GDM1 (cell line): ENCODE measurements around the gene SLC41A1.

Experiments
- DNase-seq: peaks from one replicate; lab custom pipeline; 2025; lab: John Stamatoyannopoulos, UW

Gene SLC41A1

DNA sequence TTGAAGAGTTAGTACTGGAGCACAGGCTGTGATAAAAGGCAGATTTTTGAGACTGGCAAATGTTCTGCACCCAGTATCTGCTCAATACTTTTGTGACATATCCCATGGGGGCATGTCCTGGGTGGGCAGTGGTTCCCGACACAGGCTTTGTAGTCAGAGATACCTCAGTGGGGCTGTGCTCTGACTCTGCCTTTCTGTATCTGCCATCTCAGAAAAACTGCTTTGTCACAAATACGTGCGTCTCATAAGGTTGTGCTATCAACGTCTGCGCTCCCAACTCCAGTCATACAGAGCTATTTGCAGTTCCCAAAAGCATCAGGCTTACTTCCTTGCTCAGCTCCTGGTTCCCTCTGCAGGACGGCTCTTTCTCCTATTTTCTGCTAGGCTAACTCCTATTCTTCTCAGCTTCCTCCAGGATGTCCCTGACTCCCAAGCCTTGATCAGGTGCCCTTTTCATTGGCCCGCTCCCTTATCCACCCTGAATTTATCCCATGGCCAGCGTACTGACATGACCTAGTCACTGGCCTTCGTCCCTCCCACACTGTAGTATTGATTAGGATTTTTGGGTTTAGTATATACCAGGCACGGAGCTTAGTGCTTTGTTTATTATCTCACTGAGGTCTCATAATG, 25.6 kb downstream of the SLC41A1 start:
- no peak for DNase-seq

DNA sequence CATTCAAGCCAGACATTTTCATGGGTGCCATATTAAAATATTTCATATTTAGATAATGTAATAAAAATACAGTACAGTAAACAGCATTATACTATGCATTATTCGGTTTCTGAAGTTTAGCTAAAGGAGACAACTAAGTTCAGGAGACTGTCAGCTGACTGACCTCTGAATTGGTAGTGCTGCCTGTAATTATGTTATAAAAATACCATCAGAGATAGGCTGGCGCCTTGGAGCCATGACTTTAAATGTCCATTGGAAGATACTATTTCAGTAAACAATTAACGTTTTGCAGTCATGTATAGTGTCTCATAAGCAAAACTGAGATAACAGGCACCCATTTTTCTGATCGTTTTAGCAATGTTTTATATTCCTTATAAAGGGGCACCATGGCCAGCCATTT, 26.4 kb downstream of the SLC41A1 start:
- DNase-seq, result no peak

GRCh38 chr1:205785446-205785845, 27.6 kb downstream of the SLC41A1 start:
- no peak for DNase-seq

- DNase-seq, result no peak
Observed at GRCh38 chr1:205783904-205784303, 29.1 kb downstream of the SLC41A1 start.

GRCh38 chr1:205783433-205783795, 29.6 kb downstream of the SLC41A1 start:
- no peak for DNase-seq

- DNase-seq, result no peak
Observed at GRCh38 chr1:205782627-205783432, 30.2 kb downstream of the SLC41A1 start.

DNA sequence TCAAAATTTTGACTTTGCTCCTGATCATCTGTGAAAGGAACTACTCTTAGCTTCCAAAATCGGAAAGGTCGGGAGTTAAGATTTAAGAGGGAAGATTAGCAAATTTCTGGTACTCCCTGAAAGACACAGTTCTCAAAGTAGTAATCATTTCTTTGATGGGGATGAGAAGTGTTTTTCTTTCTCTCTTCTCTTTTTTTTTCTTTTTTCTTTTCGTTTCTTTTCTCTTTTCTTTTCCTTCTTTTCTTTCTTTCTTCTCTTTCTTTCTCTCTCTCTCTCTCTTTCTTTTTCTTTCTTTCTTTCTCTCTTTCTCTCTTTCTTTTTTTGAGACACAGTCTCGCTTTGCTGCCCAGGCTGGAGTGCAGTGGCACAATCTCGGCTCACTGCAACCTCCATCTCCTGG, 32.7 kb downstream of the SLC41A1 start:
- DNase-seq, result no peak

DNA sequence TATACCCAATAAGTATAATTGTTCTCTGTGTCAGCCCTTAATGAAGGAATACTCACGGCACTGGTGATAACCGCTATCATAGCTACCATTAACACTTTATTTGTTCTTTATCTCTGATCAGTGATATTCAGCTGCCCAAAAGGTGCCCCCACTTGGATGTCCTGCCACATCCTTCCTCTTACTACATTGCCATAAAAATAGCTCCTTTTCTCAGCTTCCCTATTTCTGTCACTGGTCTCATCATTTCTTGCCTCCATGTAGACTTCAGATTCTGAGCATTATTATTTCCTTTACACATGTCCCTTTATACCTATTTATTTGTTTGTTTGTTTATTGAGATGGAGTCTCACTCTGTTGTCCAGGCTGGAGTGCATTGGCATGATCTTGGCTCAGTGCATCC, 35.0 kb downstream of the SLC41A1 start:
- DNase-seq, result peak; percentile 43

DNA sequence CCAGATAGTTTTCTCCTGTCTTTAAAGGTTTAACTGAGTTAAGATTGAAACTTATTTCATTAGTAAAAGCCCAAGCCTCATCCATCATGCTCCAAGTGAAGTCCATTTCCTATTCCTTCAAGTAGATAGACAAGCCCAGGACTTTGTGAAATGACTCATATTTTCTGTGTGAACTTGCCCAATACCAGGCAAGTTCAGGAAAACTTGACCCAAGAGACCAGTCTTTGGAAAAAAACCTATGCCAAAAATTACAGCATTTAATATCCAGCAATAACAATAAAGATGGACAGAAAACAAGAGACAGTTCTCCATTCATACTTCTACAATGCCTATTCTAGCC, 37.3 kb downstream of the SLC41A1 start:
- DNase-seq, result no peak

DNA sequence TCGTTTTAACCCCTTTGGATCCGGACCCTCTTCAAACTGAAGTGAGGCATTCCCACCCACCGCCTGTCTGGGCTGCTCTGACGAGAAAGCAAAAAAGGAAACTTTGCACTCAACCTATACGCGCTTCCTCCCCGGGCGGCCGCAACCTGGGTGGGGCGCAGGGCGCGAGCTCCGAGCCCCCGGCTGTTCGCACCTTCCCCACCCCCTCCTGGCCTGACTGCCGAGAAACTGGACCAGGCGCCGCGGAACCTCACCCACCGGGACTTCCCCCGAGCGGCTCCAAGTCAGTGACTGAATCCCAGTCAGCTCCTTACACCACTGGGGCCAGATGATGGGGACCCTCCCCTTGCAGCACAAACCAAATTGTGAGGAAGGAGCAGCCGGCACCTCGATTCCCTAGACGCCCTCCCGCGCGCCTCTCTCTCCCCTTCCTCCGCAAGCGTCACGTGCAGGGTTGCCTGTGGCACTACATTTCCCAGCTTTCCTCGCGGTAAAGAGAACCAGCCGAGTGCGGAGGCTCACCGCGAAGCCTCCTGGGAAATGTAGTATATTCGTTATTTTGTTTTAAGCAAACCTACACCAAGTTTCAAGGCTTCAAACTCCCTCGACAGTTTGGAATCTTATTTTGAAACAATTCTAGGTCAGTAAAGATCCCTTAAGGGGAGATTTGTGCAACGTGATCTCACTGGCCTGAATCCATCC, 37.8 kb downstream of the SLC41A1 start, which contains the start of gene RAB29:
Gene RAB29 (minus strand): TSS at position 468 of the 702 bp plus-strand sequence. CDS start 526 bp downstream, outside the sequence.
- DNase-seq, result peak; percentile 70

- no peak for DNase-seq
Observed at GRCh38 chr1:205774198-205775014, 38.6 kb downstream of the SLC41A1 start.

DNA sequence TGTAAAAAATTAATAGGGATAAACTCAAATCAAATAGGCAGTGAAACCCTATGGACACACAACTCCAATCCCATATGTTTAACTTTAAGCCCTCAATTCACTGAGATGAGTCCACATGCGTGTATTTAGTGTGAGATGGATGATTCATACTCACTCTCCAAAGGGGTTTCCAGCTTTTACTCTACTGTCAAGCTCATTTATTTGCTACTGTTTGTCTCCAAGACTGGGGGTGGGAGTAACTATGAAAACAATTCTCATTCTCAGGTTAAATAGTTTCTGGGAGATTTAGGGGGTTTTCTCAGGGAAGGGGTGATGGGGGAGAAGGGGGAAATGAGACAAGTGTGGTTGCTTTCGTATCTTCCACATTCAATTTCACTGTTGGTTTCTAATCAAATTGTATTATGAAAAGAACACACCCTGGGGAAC, 40.4 kb downstream of the SLC41A1 start:
- no peak for DNase-seq

DNA sequence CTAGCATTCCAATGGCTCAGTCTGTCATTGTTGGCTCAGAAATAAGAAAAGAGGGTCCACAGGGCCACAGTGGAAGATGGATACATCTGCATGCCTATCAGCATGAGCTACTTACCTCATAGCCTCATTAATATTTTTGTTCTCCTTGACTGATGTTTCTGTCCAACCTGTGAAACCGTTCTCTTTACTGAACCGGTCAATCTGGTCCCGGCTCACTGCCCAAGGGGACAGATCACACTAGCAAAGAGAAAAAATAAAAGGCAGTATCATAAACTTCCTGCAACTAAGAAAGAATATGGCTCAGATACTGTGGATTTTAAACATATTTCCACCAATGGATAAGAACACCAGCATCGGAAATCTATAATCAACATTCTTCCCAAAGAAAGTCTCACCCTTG, 42.4 kb downstream of the SLC41A1 start:
- DNase-seq, result no peak

- no peak for DNase-seq
Observed at GRCh38 chr1:205769641-205770365, 43.2 kb downstream of the SLC41A1 start.

- DNase-seq, result no peak
Observed at GRCh38 chr1:205767248-205767647, 45.8 kb downstream of the SLC41A1 start.

GRCh38 chr1:205766570-205766969, 46.4 kb downstream of the SLC41A1 start:
- DNase-seq, result no peak

GRCh38 chr1:205766038-205766437, 47.0 kb downstream of the SLC41A1 start:
- no peak for DNase-seq

- no peak for DNase-seq
Observed at GRCh38 chr1:205764578-205764977, 48.4 kb downstream of the SLC41A1 start.

- no peak for DNase-seq
Observed at GRCh38 chr1:205763980-205764379, 49.0 kb downstream of the SLC41A1 start.

DNA sequence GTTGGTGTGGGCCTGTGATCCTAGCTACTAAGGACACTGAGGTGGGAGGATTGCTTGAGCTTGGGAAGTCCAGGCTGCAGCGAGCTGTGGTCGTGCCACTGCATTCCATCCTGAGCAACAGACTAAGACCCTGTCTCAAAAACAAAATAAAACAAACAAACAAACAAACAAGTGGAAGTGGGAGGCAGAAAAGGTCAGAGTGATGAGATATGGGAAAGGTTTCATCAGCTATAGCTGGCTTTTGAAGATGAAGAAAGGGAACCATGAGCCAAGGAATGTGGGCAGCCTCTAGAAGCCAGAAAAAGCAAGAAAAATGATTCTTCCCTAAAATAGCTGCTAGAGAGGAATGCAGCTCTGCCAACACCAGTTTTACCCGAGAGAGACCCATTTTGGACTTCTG, 52.4 kb downstream of the SLC41A1 start:
- DNase-seq, result no peak

DNA sequence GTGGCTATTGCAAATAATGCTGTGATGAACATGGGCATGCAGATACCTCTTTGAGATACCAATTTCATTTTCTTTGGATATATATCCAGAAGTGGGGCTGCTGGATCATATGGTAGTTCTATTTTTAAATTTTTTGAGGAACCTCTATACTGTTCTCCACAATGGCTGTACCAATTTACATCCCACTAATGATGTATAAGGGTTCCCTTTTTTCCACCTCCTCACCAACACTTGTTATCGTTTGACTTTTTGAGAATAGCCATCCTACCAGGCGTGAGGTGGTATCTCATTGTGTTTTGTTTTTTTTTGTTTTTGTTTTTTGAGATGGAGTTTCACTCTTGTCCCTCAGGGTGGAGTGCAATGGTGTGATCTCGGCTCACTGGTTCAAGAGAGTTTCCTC, 56.4 kb downstream of the SLC41A1 start:
- no peak for DNase-seq

DNA sequence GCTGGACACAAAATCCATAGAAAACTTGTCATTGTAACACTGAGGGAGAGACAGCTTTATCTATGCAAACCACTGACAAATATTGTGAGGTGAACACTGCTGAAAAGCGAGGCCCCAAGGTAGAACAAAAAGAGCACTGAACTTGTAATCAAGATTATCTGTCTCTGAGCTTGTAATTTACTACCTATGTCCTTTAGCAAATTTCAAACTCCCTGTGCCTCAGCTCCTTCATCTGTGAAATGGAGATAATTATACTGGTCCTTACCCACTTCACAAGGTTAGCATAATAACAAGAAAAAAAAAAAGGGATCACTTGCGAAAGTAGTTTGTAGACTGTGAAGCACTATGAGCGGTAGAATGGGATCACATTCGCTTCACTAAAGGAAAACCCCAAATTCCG, 58.1 kb downstream of the SLC41A1 start:
- DNase-seq, result no peak
